Measurements from ENCODE around the gene GNAT3.

GRCh38 chr7:80550005-80550404, 38.1 kb upstream of the GNAT3 start:
- TF ChIP-seq CTCF (IDR thresholded peaks at IDR 0.05) (no peak), ZFX (IDR thresholded peaks at IDR 0.05; ENCODE audit: borderline replicate concordance) (no peak)

All from 22Rv1 (cell line).